NCI-H1930 (cell line): ENCODE measurements around the gene ENO1.

ENCODE experiments used
- DNase-seq, 2 experiments: peaks; one replicate each; lab custom pipeline; 2025; lab: John Stamatoyannopoulos, UW

Gene ENO1

DNA sequence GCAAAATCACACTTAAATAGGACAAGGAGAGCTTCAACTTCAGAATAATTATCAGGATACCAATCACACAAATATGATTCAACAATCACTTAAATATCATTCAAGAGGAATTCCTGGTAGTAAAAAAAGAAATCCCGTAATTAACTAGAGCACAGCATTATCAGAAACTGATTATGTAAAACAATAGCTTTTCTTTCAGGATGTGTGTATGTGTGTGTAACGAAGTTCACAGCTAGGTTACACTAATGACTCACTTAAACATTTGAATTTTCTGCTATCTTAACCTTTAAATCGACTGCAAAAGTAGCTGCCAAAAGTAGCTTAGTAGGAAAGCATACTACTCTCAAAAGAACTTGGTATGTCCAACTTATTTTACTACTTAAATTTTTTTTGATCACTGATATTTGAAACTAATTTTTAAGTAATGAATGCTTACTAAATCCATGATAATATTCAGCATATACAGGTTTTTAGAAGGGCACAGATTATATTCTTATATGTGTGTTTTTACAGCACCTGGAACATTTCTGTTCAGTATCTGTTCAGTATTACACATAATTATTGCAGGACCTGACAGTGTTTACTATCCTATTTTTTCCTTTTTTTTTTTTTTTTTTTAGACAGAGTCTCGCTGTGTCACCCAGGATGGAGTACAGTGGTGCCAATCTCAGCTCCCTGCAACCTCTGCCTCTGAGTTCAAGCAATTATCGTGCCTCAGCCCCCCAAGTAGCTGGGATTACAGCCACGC, 65.3 kb downstream of the ENO1 start:
- no peak for DNase-seq

DNA sequence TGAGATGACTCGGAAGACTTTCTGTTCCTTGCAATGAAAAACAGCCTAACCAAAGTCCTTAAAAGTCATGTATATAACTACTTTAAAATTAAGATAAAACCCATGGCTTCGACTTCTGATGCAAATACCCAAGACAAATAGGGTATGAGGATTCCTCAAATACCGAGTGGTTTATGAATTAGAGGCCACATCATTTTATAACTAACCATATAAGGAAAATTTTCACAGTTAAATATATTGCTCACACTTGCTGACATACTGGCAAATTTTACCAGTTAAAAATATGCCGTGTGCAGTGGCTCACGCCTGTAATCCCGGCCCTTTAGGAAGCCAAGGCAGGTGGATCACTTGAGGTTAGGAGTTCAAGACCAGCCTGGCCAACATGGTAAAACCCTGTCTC, 66.4 kb downstream of the ENO1 start:
- no peak for DNase-seq
